Nephron progenitor cell (in vitro differentiated cells): Measurements from ENCODE around the gene KIF7.

Source experiments
- DNase-seq: peaks from one replicate; pipeline ENCODE4 v3.0.0; 2021
- H3K27ac Mint-ChIP-seq: 2 replicates; pipeline ENCODE4 v1.8.0; 2021; ENCODE audit warnings: mild to moderate bottlenecking, moderate library complexity, mixed read lengths
- H3K27me3 Mint-ChIP-seq: 2 replicates; pipeline ENCODE4 v1.8.0; 2021; ENCODE audit warnings: mild to moderate bottlenecking, low read depth, mixed read lengths; ENCODE audit not compliant: poor library complexity
- H3K36me3 Mint-ChIP-seq: 2 replicates; pipeline ENCODE4 v1.8.0; 2021; ENCODE audit warnings: low read depth, mixed read lengths
- H3K4me1 Mint-ChIP-seq: 2 replicates; pipeline ENCODE4 v1.8.0; 2021; ENCODE audit warnings: mixed read lengths
- H3K4me3 Mint-ChIP-seq: 2 replicates; pipeline ENCODE4 v1.8.0; 2021; ENCODE audit warnings: mild to moderate bottlenecking, moderate library complexity, mixed read lengths
- H3K9me3 Mint-ChIP-seq: 2 replicates; pipeline ENCODE4 v1.8.0; 2021; ENCODE audit warnings: mild to moderate bottlenecking, moderate library complexity, mixed read lengths
- CTCF ChIP-seq: fragments of 200-600 bp; sonication (generic); IDR thresholded peaks from 2 replicates; pipeline ENCODE4 v1.5.0; 2021; ENCODE audit warnings: antibody characterized with exemption

The KIF7 gene

GRCh38 chr15:89625716-89626115, 29.6 kb downstream of the KIF7 start:
- Mint-ChIP-seq H3K27me3 (peaks cover 3% of the 10 kb centered on the region), H3K4me1 (no peaks in the 10 kb centered on the region), H3K4me3 (no peak overlapping the region), H3K27ac (peak overlapping the region; percentile 53), H3K9me3 (no peaks in the 10 kb centered on the region), H3K36me3 (peaks cover 85% of the 10 kb centered on the region)
- no peak for TF ChIP-seq CTCF
- DNase-seq = no peak

- TF ChIP-seq CTCF = no peak
- H3K27ac Mint-ChIP-seq = no peak overlapping the region
- no peak for DNase-seq
- peaks cover 89% of the 10 kb centered on the region for H3K36me3 Mint-ChIP-seq
- no peaks in the 10 kb centered on the region for H3K9me3 Mint-ChIP-seq
- no peaks in the 10 kb centered on the region for H3K27me3 Mint-ChIP-seq
- no peaks in the 10 kb centered on the region for H3K4me1 Mint-ChIP-seq
- no peak overlapping the region for H3K4me3 Mint-ChIP-seq
These were observed 32.1 kb downstream of the KIF7 start for GRCh38 chr15:89623165-89623564.

GRCh38 chr15:89621547-89621946, 33.7 kb downstream of the KIF7 start:
- peaks cover 85% of the 10 kb centered on the region for H3K36me3 Mint-ChIP-seq
- no peak for TF ChIP-seq CTCF
- no peak overlapping the region for H3K4me3 Mint-ChIP-seq
- no peak for DNase-seq
- H3K27me3 Mint-ChIP-seq = no peaks in the 10 kb centered on the region
- no peaks in the 10 kb centered on the region for H3K9me3 Mint-ChIP-seq
- no peaks in the 10 kb centered on the region for H3K4me1 Mint-ChIP-seq
- peak overlapping the region; percentile 61 for H3K27ac Mint-ChIP-seq

GRCh38 chr15:89616228-89616627, 39.0 kb downstream of the KIF7 start:
- no peak overlapping the region for H3K4me3 Mint-ChIP-seq
- peaks cover 37% of the 10 kb centered on the region for H3K9me3 Mint-ChIP-seq
- no peaks in the 10 kb centered on the region for H3K27me3 Mint-ChIP-seq
- peaks cover 87% of the 10 kb centered on the region for H3K36me3 Mint-ChIP-seq
- no peak overlapping the region for H3K27ac Mint-ChIP-seq
- DNase-seq = no peak
- no peaks in the 10 kb centered on the region for H3K4me1 Mint-ChIP-seq
- TF ChIP-seq CTCF = no peak

- Mint-ChIP-seq H3K36me3 (peaks cover 87% of the 10 kb centered on the region), H3K27me3 (no peaks in the 10 kb centered on the region), H3K4me1 (no peaks in the 10 kb centered on the region), H3K9me3 (peaks cover 48% of the 10 kb centered on the region), H3K4me3 (no peak overlapping the region), H3K27ac (no peak overlapping the region)
- no peak for DNase-seq
- no peak for TF ChIP-seq CTCF
These were observed 40.1 kb downstream of the KIF7 start for GRCh38 chr15:89615135-89615534.

GRCh38 chr15:89614164-89614563, 41.1 kb downstream of the KIF7 start:
- Mint-ChIP-seq H3K9me3 (peaks cover 54% of the 10 kb centered on the region), H3K36me3 (peaks cover 89% of the 10 kb centered on the region), H3K4me1 (no peaks in the 10 kb centered on the region), H3K4me3 (no peak overlapping the region), H3K27me3 (no peaks in the 10 kb centered on the region), H3K27ac (no peak overlapping the region)
- DNase-seq = no peak
- TF ChIP-seq CTCF = no peak
